ENCODE data around the gene JAZF1. TPM values are rescaled to one million over a fixed set of nuclear protein-coding genes. Genes with fewer than 3 reads are reported as not detected.

JAZF1 gene
- total and polyA plus RNA-seq, 2 of the 8 experiments (the other 6 are each of a cell fraction or from before 2014, with no cell fraction given) = 2.6 to 21.8 TPM

- no peak for TF ChIP-seq POLR2A (IDR thresholded peaks at IDR 0.05; ENCODE audit: control extremely low read depth in 1 of 2, low read depth in 2 of 2, low read length in 2 of 2)
- TF ChIP-seq RAD21 (IDR thresholded peaks at IDR 0.05 in 1 of 2, conservative IDR thresholded peaks at IDR 0.05 in 1 of 2; ENCODE audit: low read depth in 2 of 2, low read length in 2 of 2) = no peak
- no peak for TF ChIP-seq EP300 (IDR thresholded peaks at IDR 0.05; ENCODE audit: borderline replicate concordance in 1 of 2, low read depth in 2 of 2, low read length in 2 of 2)
These were observed 164.3 kb downstream of the JAZF1 start (continued) for GRCh38 chr7:28016297-28016696.

Data from H1 (cell line).